Liver (tissue), 3 donors: ENCODE results near the gene FBXW7.

Experiments used
- CTCF ChIP-seq: fragments of 150-350 bp; IDR thresholded peaks from 2 replicates; pipeline ENCODE4 v1.5.1; 2017; ENCODE audit warnings: improper control_type of control experiment, low read depth, low read length; ENCODE audit not compliant: missing input control
- REST ChIP-seq: IDR thresholded peaks from 2 replicates; pipeline ENCODE4 v1.6.1; 2016; ENCODE audit warnings: antibody characterized with exemption, mild to moderate bottlenecking
- TAF1 ChIP-seq: conservative IDR thresholded peaks from 2 replicates; pipeline ENCODE4 v1.6.1; 2016; ENCODE audit warnings: antibody characterized with exemption, mild to moderate bottlenecking
- donor health status: healthy.
- donor health status: healthy.

GRCh38 chr4:152380185-152380584 lies 155.7 kb downstream of the FBXW7 start:
- TF ChIP-seq TAF1 = no peak
- TF ChIP-seq CTCF = no peak
- no peak for TF ChIP-seq REST
